Neuronal stem cell (in vitro differentiated cells): Measurements from ENCODE around the gene CDK17.
"Not testable (repeated sequence)": the region's sequence is repeated elsewhere in the genome, so short reads cannot be mapped to it uniquely, and the experiment has no call there.

Source experiments
- DNase-seq: peaks from one replicate; pipeline ENCODE4 v3.0.0-alpha.2; 2013; ENCODE audit warnings: low spot score
- H2AFZ ChIP-seq: one replicate; pipeline ENCODE4 v1.6.1; 2013; ENCODE audit warnings: mild to moderate bottlenecking, low read length, inconsistent platforms
- H2AK5ac ChIP-seq: 2 replicates; pipeline ENCODE4 v1.6.1; 2013; ENCODE audit warnings: low read depth, mild to moderate bottlenecking, inconsistent platforms, low read length, moderate library complexity, mixed read lengths
- H2BK120ac ChIP-seq: 2 replicates; pipeline ENCODE4 v1.6.1; 2013; ENCODE audit warnings: low read depth, mild to moderate bottlenecking, inconsistent platforms, low read length, moderate library complexity, mixed read lengths
- H2BK12ac ChIP-seq: one replicate; pipeline ENCODE4 v1.6.1; 2013; ENCODE audit warnings: low read length, inconsistent platforms
- H2BK15ac ChIP-seq: 2 replicates; pipeline ENCODE4 v1.6.1; 2013; ENCODE audit warnings: mild to moderate bottlenecking, low read length, inconsistent platforms, mixed read lengths
- H2BK5ac ChIP-seq: one replicate; pipeline ENCODE4 v1.6.1; 2013; ENCODE audit warnings: inconsistent platforms, mild to moderate bottlenecking, low read length, moderate library complexity
- H3K14ac ChIP-seq: one replicate; pipeline ENCODE4 v1.6.1; 2013; ENCODE audit warnings: low read length, inconsistent platforms
- H3K18ac ChIP-seq: 2 replicates; pipeline ENCODE4 v1.6.1; 2013; ENCODE audit warnings: low read length, inconsistent platforms
- H3K23ac ChIP-seq: 2 replicates; pipeline ENCODE4 v1.6.1; 2013; ENCODE audit warnings: low read depth, mild to moderate bottlenecking, mixed read lengths, low read length, inconsistent platforms; ENCODE audit not compliant: poor library complexity
- H3K27ac ChIP-seq: replicated peaks from 3 replicates; pipeline ENCODE4 v1.5.1; 2013; ENCODE audit warnings: low read length, inconsistent platforms
- H3K27me3 ChIP-seq, 3 experiments: 2 replicates each; pipeline ENCODE4 v1.6.1; 2013; ENCODE audit warnings: low read length in 3 of 3, mild to moderate bottlenecking in 2 of 3, inconsistent platforms in 1 of 3, low read depth in 1 of 3, mixed read lengths in 1 of 3, moderate library complexity in 1 of 3; ENCODE audit not compliant: control insufficient read depth in 3 of 3, insufficient read depth in 3 of 3
- H3K36me3 ChIP-seq, 2 donors: replicated peaks in 1 of 2; 2 replicates each; pipeline ENCODE4 v1.6.1; 2013; ENCODE audit warnings: low read length in 2 of 2; ENCODE audit not compliant: control insufficient read depth in 2 of 2, insufficient read depth in 2 of 2
- H3K4ac ChIP-seq: 2 replicates; pipeline ENCODE4 v1.6.1; 2013; ENCODE audit warnings: inconsistent platforms, mild to moderate bottlenecking, low read length, moderate library complexity
- H3K4me1 ChIP-seq, 2 donors: 1 replicate in 1 of 2; 2 replicates in 1 of 2; pipeline ENCODE4 v1.6.1; 2013; ENCODE audit warnings: low read length in 2 of 2, low read depth in 1 of 2; ENCODE audit not compliant: control insufficient read depth in 2 of 2, insufficient read depth in 1 of 2
- H3K4me2 ChIP-seq: one replicate; pipeline ENCODE4 v1.6.1; 2013; ENCODE audit warnings: mild to moderate bottlenecking, low read length, inconsistent platforms; ENCODE audit not compliant: insufficient read depth, poor library complexity, severe bottlenecking
- H3K4me3 ChIP-seq, 2 donors: 2 replicates each; pipeline ENCODE4 v1.5.1; 2013; ENCODE audit warnings: low read length in 2 of 2, mild to moderate bottlenecking in 2 of 2, inconsistent platforms in 1 of 2, moderate library complexity in 1 of 2
- H3K79me1 ChIP-seq: one replicate; pipeline ENCODE4 v1.6.1; 2013; ENCODE audit warnings: low read depth, mild to moderate bottlenecking, inconsistent platforms, low read length, moderate library complexity
- H3K9ac ChIP-seq: one replicate; pipeline ENCODE4 v1.6.1; 2013; ENCODE audit warnings: mild to moderate bottlenecking, low read depth, low read length, inconsistent platforms; ENCODE audit not compliant: poor library complexity
- H3K9me3 ChIP-seq, 2 donors: replicated peaks in 1 of 2; 2 replicates each; pipeline versions ENCODE3 to v1.6.1; 2013; ENCODE audit warnings: low read length in 2 of 2, mild to moderate bottlenecking in 2 of 2, inconsistent platforms in 1 of 2, low read depth in 1 of 2, mixed read lengths in 1 of 2, moderate library complexity in 1 of 2; ENCODE audit not compliant: control insufficient read depth in 2 of 2, insufficient read depth in 1 of 2
- H4K8ac ChIP-seq: one replicate; pipeline ENCODE4 v1.6.1; 2013; ENCODE audit warnings: low read depth, mild to moderate bottlenecking, inconsistent platforms, low read length, moderate library complexity
- H4K91ac ChIP-seq: one replicate; pipeline ENCODE4 v1.6.1; 2013; ENCODE audit warnings: low read length, low read depth, mild to moderate bottlenecking, inconsistent platforms; ENCODE audit not compliant: poor library complexity
- WGBS, 2 donors: extraction: QIAGEN DNeasy Blood & Tissue Kit; methylation state at CpG; one replicate each; pipeline ENCODE4 v1.1.7; 2013; ENCODE audit warnings: missing lambda C conversion rate in 2 of 2, mixed read lengths in 1 of 2; ENCODE audit not compliant: insufficient read length in 2 of 2, insufficient replicate concordance in 1 of 2; ENCODE audit errors: extremely low coverage in 2 of 2; 5-methylcytosine and 5-hydroxymethylcytosine counted together

The CDK17 gene

DNA sequence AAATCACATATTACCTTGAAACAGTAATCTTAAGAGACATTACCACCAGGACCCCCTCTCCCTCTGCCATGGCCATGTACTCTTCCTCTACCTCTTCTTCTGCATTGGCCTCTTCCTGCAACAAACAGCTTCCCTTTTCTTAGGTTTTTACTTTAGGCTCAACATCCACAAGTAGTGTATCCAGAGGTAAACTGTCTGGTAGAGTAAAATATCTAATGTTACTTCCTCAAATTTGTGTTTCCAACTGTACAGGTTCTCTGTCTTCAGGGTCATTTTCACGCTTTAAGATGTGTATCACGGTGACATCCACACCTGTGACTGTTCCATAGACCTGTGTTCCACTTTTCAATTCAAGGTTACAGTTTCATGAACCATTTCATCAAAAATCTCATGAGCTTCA is 13.4 kb downstream of the CDK17 start:
- Histone ChIP-seq H3K23ac (no peak overlapping the region), H4K91ac (no peak overlapping the region), H2BK120ac (no peak overlapping the region), H3K18ac (no peak overlapping the region), H2BK5ac (no peak overlapping the region), H2AFZ (no peak overlapping the region), H3K4ac (no peak overlapping the region), H4K8ac (no peak overlapping the region), H3K79me1 (peaks cover 5% of the 10 kb centered on the region), H2BK15ac (no peak overlapping the region), H3K9me3 (peaks cover 0 to 25% of the 10 kb centered on the region in 2 donors), H3K4me2 (no peak overlapping the region), H3K4me3 (no peak overlapping the region), H3K4me1 (no peaks in the 10 kb centered on the region), H3K36me3 (no peaks in the 10 kb centered on the region), H3K27me3 (no peaks in the 10 kb centered on the region), H2AK5ac (no peak overlapping the region), H2BK12ac (no peak overlapping the region), H3K27ac (no peak overlapping the region), H3K14ac (no peak overlapping the region), H3K9ac (no peak overlapping the region)
- no peak for DNase-seq
- no CpG with 5 or more reads among the region's 2 CpGs for WGBS, 2 donors

GRCh38 chr12:96383991-96384390 is 16.2 kb downstream of the CDK17 start:
- Histone ChIP-seq H2AK5ac (no peak overlapping the region), H3K4me2 (no peak overlapping the region), H2BK5ac (no peak overlapping the region), H3K18ac (no peak overlapping the region), H4K91ac (no peak overlapping the region), H3K9me3 (peaks cover 0 to 23% of the 10 kb centered on the region in 2 donors), H3K4ac (no peak overlapping the region), H3K27me3 (no peaks in the 10 kb centered on the region), H4K8ac (no peak overlapping the region), H3K36me3 (no peaks in the 10 kb centered on the region), H3K27ac (no peak overlapping the region), H2BK15ac (no peak overlapping the region), H2BK12ac (no peak overlapping the region), H3K9ac (no peak overlapping the region), H3K14ac (no peak overlapping the region), H3K23ac (no peak overlapping the region), H3K4me3 (no peak overlapping the region), H3K79me1 (peaks cover 5% of the 10 kb centered on the region), H3K4me1 (no peaks in the 10 kb centered on the region), H2BK120ac (no peak overlapping the region), H2AFZ (no peak overlapping the region)
- no peak for DNase-seq
- no CpG with 5 or more reads among the region's 1 CpG for WGBS, 2 donors

DNA sequence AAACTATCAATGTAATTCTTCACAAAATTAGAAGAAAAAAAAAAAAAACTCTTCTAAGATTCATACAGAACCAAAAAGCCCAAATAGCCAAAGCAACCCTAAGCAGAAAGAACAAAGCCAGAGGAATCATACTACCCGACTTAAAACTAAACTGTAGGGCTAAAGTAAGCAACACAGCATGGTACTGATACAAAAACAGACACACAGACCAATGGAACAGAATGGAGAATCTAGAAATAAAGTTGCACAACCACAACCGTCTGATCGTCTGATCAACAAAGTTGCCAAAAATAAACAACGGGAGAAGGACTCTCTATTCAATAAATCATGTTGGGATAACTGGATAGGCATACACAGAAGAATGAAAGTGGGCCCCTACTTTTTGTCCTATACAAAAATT is 16.9 kb downstream of the CDK17 start:
- peaks cover 5% of the 10 kb centered on the region for H3K79me1 ChIP-seq
- no peak overlapping the region for H2BK5ac ChIP-seq
- no peak overlapping the region for H3K14ac ChIP-seq
- no peak overlapping the region for H3K4ac ChIP-seq
- H3K18ac ChIP-seq = no peak overlapping the region
- no CpG with 5 or more reads among the region's 4 CpGs for WGBS, 2 donors
- H2AFZ ChIP-seq = no peak overlapping the region
- H3K9ac ChIP-seq = no peak overlapping the region
- H2BK12ac ChIP-seq = no peak overlapping the region
- H4K91ac ChIP-seq = no peak overlapping the region
- H2BK15ac ChIP-seq = no peak overlapping the region
- no peaks in the 10 kb centered on the region for H3K4me1 ChIP-seq
- H3K27me3 ChIP-seq = no peaks in the 10 kb centered on the region
- H3K23ac ChIP-seq = no peak overlapping the region
- H3K4me2 ChIP-seq = no peak overlapping the region
- no peaks in the 10 kb centered on the region for H3K36me3 ChIP-seq
- peaks cover under 1 to 24% of the 10 kb centered on the region in 2 donors for H3K9me3 ChIP-seq
- no peak overlapping the region for H4K8ac ChIP-seq
- no peak for DNase-seq
- H3K4me3 ChIP-seq = no peak overlapping the region
- H2AK5ac ChIP-seq = no peak overlapping the region
- no peak overlapping the region for H3K27ac ChIP-seq
- no peak overlapping the region for H2BK120ac ChIP-seq

DNA sequence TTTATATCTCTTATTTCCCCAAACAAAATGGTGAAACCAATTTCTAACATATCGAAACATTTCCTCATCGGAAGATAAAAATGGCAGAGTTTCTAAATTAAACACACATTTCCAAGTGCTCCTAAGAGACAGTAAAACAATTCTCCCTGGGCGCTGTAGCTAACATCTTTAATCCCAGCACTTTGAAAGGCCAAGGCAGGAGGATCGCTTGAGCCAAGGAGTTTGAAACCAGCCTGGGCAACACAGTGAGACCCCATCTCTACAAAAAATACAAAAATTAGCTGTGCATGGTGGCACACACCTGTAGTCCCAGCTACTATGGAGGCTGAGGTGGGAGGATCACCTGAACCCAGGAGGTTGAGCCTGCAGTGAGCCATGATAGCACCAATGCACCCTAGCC is 20.5 kb downstream of the CDK17 start:
- not testable (repeated sequence) for H3K23ac ChIP-seq, H2BK5ac ChIP-seq, H3K14ac ChIP-seq, H3K4me2 ChIP-seq, H2AFZ ChIP-seq, H3K4me3 ChIP-seq, H3K4me1 ChIP-seq, DNase-seq, H2BK15ac ChIP-seq, H4K91ac ChIP-seq, H2BK120ac ChIP-seq, H2AK5ac ChIP-seq, H3K27ac ChIP-seq, H3K36me3 ChIP-seq, H3K79me1 ChIP-seq, H3K4ac ChIP-seq, H4K8ac ChIP-seq, H3K9ac ChIP-seq, H2BK12ac ChIP-seq, H3K18ac ChIP-seq, H3K27me3 ChIP-seq
- 100% methylated on average over 2 of the region's 4 CpGs; no CpG with 5 or more reads in 1 of the 2 donors for WGBS, 2 donors
- peaks cover 2 to 29% of the 10 kb centered on the region in 2 donors for H3K9me3 ChIP-seq
